ENCODE results near the gene KHSRP. TPM values are rescaled to one million over a fixed set of nuclear protein-coding genes. Genes with fewer than 3 reads are reported as not detected.

KHSRP gene
- total RNA-seq, 1 donor from 2014 or later, result 136 TPM

- Histone ChIP-seq H3K4me2 (peak within 1 kb of the TSS; percentile 91), H3K27ac (peak within 1 kb of the TSS; percentile 3), H3K4me3 (peak within 1 kb of the TSS; percentile 68), H4K20me1 (ENCODE audit: low read depth) (no peaks in the 10 kb centered on the region), H3F3A (ENCODE audit: low read depth) (peaks cover 14% of the 10 kb centered on the region), H3K4me1 (peaks cover 13% of the 10 kb centered on the region), H2AFZ (replicated peaks) (peak within 1 kb of the TSS; percentile 54), H3K9ac (peak within 1 kb of the TSS; percentile 65), H3K36me3 (no peaks in the 10 kb centered on the region), H3K9me3 (ENCODE audit: low read depth) (no peaks in the 10 kb centered on the region), H3K79me2 (ENCODE audit: low read depth) (peaks cover 25% of the 10 kb centered on the region), H3K27me3 (no peaks in the 10 kb centered on the region)
- peaks cover 8% of the 10 kb centered on the region for H3K36me3 Mint-ChIP-seq
- H3K4me1 Mint-ChIP-seq, result peaks cover 22% of the 10 kb centered on the region
- peak within 1 kb of the TSS; percentile 96 for H3K4me3 Mint-ChIP-seq
- peak within 1 kb of the TSS; percentile 97 for H3K27ac Mint-ChIP-seq
- TF ChIP-seq EZH2phosphoT487 (IDR thresholded peaks at IDR 0.05), result no peak
- TF ChIP-seq, protein P1, sequence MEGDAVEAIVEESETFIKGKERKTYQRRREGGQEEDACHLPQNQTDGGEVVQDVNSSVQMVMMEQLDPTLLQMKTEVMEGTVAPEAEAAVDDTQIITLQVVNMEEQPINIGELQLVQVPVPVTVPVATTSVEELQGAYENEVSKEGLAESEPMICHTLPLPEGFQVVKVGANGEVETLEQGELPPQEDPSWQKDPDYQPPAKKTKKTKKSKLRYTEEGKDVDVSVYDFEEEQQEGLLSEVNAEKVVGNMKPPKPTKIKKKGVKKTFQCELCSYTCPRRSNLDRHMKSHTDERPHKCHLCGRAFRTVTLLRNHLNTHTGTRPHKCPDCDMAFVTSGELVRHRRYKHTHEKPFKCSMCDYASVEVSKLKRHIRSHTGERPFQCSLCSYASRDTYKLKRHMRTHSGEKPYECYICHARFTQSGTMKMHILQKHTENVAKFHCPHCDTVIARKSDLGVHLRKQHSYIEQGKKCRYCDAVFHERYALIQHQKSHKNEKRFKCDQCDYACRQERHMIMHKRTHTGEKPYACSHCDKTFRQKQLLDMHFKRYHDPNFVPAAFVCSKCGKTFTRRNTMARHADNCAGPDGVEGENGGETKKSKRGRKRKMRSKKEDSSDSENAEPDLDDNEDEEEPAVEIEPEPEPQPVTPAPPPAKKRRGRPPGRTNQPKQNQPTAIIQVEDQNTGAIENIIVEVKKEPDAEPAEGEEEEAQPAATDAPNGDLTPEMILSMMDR (IDR thresholded peaks at IDR 0.05), result peak; percentile 26
- peak; percentile 16 for TF ChIP-seq EZH2 (IDR thresholded peaks at IDR 0.05)
- H3K27me3 Mint-ChIP-seq (ENCODE audit: insufficient read depth, low read depth), result peaks cover 3% of the 10 kb centered on the region
- no peaks in the 10 kb centered on the region for H3K9me3 Mint-ChIP-seq
- peak; percentile 98 for DNase-seq (ENCODE audit: low spot score)
These were observed 31.3 kb downstream of the KHSRP start, which contains the start of gene GTF2F1 for GRCh38 chr19:6393074-6393982. Gene GTF2F1, minus strand, starts transcription at chr19:6393164. Its CDS starts 169 bp downstream, at chr19:6392995.

DNA sequence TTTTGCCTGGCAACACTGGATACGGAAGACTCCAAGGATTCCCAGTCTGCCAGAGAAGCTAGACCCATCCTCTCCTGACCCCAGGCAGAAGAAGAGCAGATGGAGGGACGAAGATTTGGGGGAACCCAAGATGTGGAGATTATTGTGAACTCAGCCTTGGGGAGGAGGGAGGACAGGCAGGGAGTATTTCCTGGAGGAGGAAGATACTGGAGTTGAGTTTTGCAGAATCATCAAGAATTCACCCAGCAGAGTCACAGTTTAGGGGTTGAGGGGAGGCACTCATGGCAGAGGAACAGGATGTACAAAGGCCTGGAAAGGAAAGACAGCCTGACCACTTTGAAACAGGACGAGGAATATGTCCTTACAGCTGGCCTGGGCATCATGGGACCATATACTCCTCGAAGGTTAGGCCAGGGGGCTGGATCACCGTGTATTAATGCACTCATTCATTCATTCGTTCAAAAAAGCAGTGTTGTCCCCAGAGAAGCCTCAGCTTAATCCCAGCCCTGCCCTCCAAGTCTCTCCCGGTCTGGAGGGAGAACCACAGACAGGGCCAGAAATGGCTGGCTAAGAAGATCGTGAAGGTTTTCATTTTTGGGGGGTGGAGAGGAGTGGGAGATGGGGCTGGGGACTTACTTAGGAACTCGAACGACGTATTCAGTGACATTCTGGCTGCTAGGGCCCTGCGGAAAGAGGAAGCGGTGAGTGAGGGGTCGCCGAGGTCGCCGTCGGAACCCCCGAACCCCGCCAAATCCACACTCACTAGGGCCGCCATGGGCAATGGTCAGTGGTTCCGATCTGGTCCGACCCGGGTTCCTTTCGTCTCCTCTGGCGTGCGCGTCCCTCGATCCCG, 32.2 kb downstream of the KHSRP start:
- H3K27ac Mint-ChIP-seq, result peak overlapping the region; percentile 72
- H3K27me3 ChIP-seq, result no peaks in the 10 kb centered on the region
- H3K9ac ChIP-seq, result peak overlapping the region; percentile 65
- DNase-seq (ENCODE audit: low spot score), result peak; percentile 18
- H3F3A ChIP-seq (ENCODE audit: low read depth), result peaks cover 14% of the 10 kb centered on the region
- H3K9me3 Mint-ChIP-seq, result no peaks in the 10 kb centered on the region
- H3K4me2 ChIP-seq, result peak overlapping the region; percentile 91
- peaks cover 2% of the 10 kb centered on the region for H3K27me3 Mint-ChIP-seq (ENCODE audit: insufficient read depth, low read depth)
- H3K4me3 Mint-ChIP-seq, result peak overlapping the region; percentile 96
- peaks cover 10% of the 10 kb centered on the region for H3K36me3 Mint-ChIP-seq
- H3K9me3 ChIP-seq (ENCODE audit: low read depth), result no peaks in the 10 kb centered on the region
- H3K27ac ChIP-seq, result no peak overlapping the region
- H2AFZ ChIP-seq (replicated peaks), result peak overlapping the region; percentile 54
- peak; percentile 9 for TF ChIP-seq EZH2 (IDR thresholded peaks at IDR 0.05)
- no peak for TF ChIP-seq EZH2phosphoT487 (IDR thresholded peaks at IDR 0.05)
- TF ChIP-seq, protein P1 (IDR thresholded peaks at IDR 0.05), result no peak
- no peaks in the 10 kb centered on the region for H4K20me1 ChIP-seq (ENCODE audit: low read depth)
- H3K4me3 ChIP-seq, result peak overlapping the region; percentile 68
- H3K4me1 ChIP-seq, result peaks cover 13% of the 10 kb centered on the region
- H3K4me1 Mint-ChIP-seq, result peaks cover 22% of the 10 kb centered on the region
- H3K36me3 ChIP-seq, result no peaks in the 10 kb centered on the region
- peaks cover 25% of the 10 kb centered on the region for H3K79me2 ChIP-seq (ENCODE audit: low read depth)

- Histone ChIP-seq H3K4me3 (no peak overlapping the region), H4K20me1 (ENCODE audit: low read depth) (no peaks in the 10 kb centered on the region), H3K9ac (no peak overlapping the region), H3K4me1 (peaks cover 7% of the 10 kb centered on the region), H3F3A (ENCODE audit: low read depth) (no peaks in the 10 kb centered on the region), H3K27me3 (no peaks in the 10 kb centered on the region), H3K4me2 (no peak overlapping the region), H2AFZ (replicated peaks) (no peak overlapping the region), H3K36me3 (no peaks in the 10 kb centered on the region), H3K9me3 (ENCODE audit: low read depth) (no peaks in the 10 kb centered on the region), H3K79me2 (ENCODE audit: low read depth) (peaks cover 20% of the 10 kb centered on the region), H3K27ac (no peak overlapping the region)
- Mint-ChIP-seq H3K4me1 (peaks cover 8% of the 10 kb centered on the region), H3K36me3 (peaks cover 14% of the 10 kb centered on the region), H3K27me3 (ENCODE audit: insufficient read depth, low read depth) (peaks cover 2% of the 10 kb centered on the region), H3K4me3 (no peak overlapping the region), H3K9me3 (no peaks in the 10 kb centered on the region), H3K27ac (no peak overlapping the region)
- TF ChIP-seq EZH2 (IDR thresholded peaks at IDR 0.05) (no peak), EZH2phosphoT487 (IDR thresholded peaks at IDR 0.05) (no peak)
- TF ChIP-seq, protein P1 (IDR thresholded peaks at IDR 0.05), result no peak
- no peak for DNase-seq (ENCODE audit: low spot score)
These were observed 37.2 kb downstream of the KHSRP start for GRCh38 chr19:6387372-6387771.
